Endothelial cell of umbilical vein (primary cell): ENCODE measurements around the gene CCSER1.

Experiments
- EZH2 ChIP-seq: IDR thresholded peaks from 2 replicates; pipeline ENCODE4 v1.6.1; 2012; ENCODE audit warnings: borderline replicate concordance, low read depth, mild to moderate bottlenecking, moderate library complexity, low read length, inconsistent platforms; ENCODE audit not compliant: severe bottlenecking
- TF ChIP-seq, protein P1 (sequence below), 2 donors: IDR thresholded peaks; 1 replicate in 1 of 2; 2 replicates in 1 of 2; pipeline ENCODE4 v1.5.1; 2011; ENCODE audit warnings: low read length in 2 of 2, mild to moderate bottlenecking in 2 of 2, moderate library complexity in 2 of 2, control low read depth in 1 of 2, inconsistent platforms in 1 of 2, low read depth in 1 of 2; ENCODE audit not compliant: insufficient read depth in 1 of 2; ENCODE audit errors: extremely low read depth in 1 of 2

DNA sequence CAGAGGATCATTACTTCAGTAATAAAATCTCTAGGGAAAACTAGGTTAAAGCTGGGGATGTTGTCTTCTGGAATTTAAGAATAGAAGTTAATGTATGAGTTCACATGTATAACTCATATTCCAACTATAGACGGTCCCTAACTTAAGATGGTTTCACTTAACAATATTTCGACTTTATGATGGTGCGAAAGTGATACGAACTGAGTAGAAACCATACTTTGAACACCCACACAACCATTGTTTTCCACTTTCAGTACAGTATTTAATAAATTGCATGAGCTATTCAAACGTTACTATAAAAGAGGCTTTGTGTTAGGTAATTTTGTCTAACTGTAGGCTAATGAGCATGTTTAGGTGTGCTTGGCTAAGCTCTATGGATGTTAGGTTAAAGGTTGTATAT is 38.7 kb downstream of the CCSER1 start:
- TF ChIP-seq, protein P1, sequence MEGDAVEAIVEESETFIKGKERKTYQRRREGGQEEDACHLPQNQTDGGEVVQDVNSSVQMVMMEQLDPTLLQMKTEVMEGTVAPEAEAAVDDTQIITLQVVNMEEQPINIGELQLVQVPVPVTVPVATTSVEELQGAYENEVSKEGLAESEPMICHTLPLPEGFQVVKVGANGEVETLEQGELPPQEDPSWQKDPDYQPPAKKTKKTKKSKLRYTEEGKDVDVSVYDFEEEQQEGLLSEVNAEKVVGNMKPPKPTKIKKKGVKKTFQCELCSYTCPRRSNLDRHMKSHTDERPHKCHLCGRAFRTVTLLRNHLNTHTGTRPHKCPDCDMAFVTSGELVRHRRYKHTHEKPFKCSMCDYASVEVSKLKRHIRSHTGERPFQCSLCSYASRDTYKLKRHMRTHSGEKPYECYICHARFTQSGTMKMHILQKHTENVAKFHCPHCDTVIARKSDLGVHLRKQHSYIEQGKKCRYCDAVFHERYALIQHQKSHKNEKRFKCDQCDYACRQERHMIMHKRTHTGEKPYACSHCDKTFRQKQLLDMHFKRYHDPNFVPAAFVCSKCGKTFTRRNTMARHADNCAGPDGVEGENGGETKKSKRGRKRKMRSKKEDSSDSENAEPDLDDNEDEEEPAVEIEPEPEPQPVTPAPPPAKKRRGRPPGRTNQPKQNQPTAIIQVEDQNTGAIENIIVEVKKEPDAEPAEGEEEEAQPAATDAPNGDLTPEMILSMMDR (IDR thresholded peaks at IDR 0.05; ENCODE audit: extremely low read depth in 1 of 2, insufficient read depth in 1 of 2, low read depth in 1 of 2, low read length in 2 of 2), result no peak
- no peak for TF ChIP-seq EZH2
